Prostate gland (tissue), 2 donors: ENCODE data around the gene TDRD9. TPM values are rescaled to one million over a fixed set of nuclear protein-coding genes. Genes with fewer than 3 reads are reported as not detected.

ENCODE experiments used
- DNase-seq: peaks from one replicate; pipeline ENCODE4 v3.0.0-alpha.2; 2019; ENCODE audit warnings: low spot score
- H3K27ac ChIP-seq, 2 donors: fragments of 200-600 bp; sonication (generic); 2 replicates each; pipeline ENCODE4 v1.5.1; 2017 to 2019
- H3K27me3 ChIP-seq: fragments of 200-600 bp; sonication (generic); replicated peaks from 2 replicates; pipeline ENCODE4 v1.5.1; 2019; ENCODE audit not compliant: insufficient read depth
- H3K36me3 ChIP-seq, 2 donors: fragments of 200-600 bp; sonication (generic); 1 replicate in 1 of 2; 2 replicates in 1 of 2; pipeline versions ENCODE4 v1.5.1 to v1.8.1; 2017 to 2019
- H3K4me1 ChIP-seq: fragments of 200-600 bp; sonication (generic); replicated peaks from 2 replicates; pipeline ENCODE4 v1.5.1; 2019
- H3K4me3 ChIP-seq, 2 donors: fragments of 200-600 bp; sonication (generic); 2 replicates each; pipeline ENCODE4 v1.5.1; 2017 to 2019
- H3K9me3 ChIP-seq: fragments of 200-600 bp; sonication (generic); 2 replicates; pipeline ENCODE4 v1.5.1; 2017
- CTCF ChIP-seq, 4 experiments: fragments of 200-600 bp in 2 of 4; fragments of 450-650 bp in 2 of 4; sonication (generic) in 2 of 4; IDR thresholded peaks; 1 replicate in 3 of 4; 2 replicates in 1 of 4; pipeline ENCODE4 v1.5.1; 2016 to 2019; ENCODE audit warnings: antibody characterized with exemption in 4 of 4, mild to moderate bottlenecking in 2 of 4, moderate library complexity in 2 of 4
- POLR2A ChIP-seq: fragments of 450-650 bp; IDR thresholded peaks from one replicate; pipeline ENCODE4 v1.6.1; 2016; ENCODE audit warnings: antibody characterized with exemption, mild to moderate bottlenecking
- POLR2AphosphoS5 ChIP-seq: sonication (generic); formaldehyde crosslinking; IDR thresholded peaks from one replicate; pipeline ENCODE4 v1.6.1; 2017; ENCODE audit warnings: antibody characterized with exemption
- WGBS: methylation state at CpG from one replicate; pipeline ENCODE4 v1.1.5; 2018; 5-methylcytosine and 5-hydroxymethylcytosine counted together
- intact Hi-C: fragments of 100-400 bp; cut with DNase I; formaldehyde crosslinking; loops from one replicate; pipeline ENCODE4 v1.14.2; 2022
- total RNA-seq, 2 donors: library from RNA; depleted of rRNA; stranded (reverse); fragments of >200 nt; gene quantifications; one replicate each; pipeline ENCODE4 v1.1.0, GENCODE V29; 2016

Gene TDRD9
- total RNA-seq, 2 donors from 2014 or later: 0.64 to 18.2 TPM

DNA sequence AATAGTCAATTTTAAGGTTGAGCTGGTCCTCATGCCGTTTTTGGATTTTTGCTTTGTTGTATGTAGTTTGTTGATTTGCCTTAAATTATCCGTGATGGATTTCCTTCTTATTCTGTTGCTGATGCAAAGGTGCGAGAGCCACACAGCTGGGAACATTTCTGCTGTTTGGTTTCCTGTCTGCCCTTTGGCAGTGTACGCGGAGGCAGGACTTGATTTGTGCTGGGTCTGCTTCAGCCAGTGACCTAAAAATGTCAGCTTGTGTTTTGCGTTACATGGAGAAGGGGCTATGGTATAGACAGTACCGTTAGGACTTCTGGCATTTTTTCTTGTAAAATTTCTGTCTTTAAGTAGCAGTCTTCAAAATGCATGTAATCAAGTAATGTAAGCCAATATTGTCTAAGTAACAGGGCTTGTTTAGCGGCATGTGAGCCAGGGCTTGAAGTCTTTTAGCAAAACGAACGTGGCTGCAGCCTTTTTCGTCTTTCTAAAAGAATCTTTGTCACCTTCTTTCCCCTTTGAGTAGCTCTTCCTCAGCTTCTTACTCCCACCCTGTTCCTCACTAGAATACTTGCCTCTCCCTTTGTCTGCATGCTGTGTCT lies 32.3 kb downstream of the TDRD9 start:
- no peak for TF ChIP-seq POLR2A
- no peak for TF ChIP-seq CTCF (IDR thresholded peaks at IDR 0.05)
- no peak for TF ChIP-seq POLR2AphosphoS5
- Histone ChIP-seq H3K4me3 (no peak overlapping the region), H3K27ac (no peak overlapping the region), H3K36me3 (no peaks in the 10 kb centered on the region), H3K4me1 (peaks cover 4% of the 10 kb centered on the region), H3K27me3 (no peaks in the 10 kb centered on the region), H3K9me3 (no peaks in the 10 kb centered on the region)
- WGBS: 54% methylated on average over 11 of the region's 11 CpGs
- DNase-seq: no peak
- intact Hi-C loops: no loop called here

DNA sequence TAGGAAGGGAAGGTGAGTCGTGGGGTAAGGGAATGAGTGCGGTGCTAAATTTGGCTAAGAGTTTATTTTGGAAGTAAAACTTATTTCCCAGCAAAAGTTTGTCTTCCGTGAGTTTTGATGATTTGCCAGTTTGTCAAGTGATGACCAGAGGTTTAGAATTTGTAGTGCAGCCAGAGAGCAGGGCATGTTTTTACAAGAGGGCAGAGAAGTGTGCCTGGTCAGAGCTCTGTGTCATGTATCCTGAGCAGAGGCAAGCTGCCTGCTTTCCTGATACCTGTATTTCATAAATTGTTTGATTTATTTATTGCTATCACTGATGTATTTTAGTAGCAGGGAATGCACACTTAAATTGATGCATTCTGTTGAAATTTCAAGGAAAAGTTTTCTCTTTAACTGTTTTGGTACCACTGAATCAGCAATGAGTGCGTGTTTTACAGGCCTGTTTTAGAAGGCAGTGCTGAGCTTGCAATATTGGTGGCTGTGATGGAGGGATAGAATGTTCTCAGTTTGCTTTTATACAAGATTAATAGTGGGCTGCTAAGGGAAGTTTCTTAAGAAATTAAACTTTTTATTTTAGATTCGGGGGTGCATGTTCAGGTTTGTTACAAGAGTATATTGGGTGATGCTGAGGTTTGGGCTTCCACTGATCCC lies 33.8 kb downstream of the TDRD9 start:
- Histone ChIP-seq H3K9me3 (no peaks in the 10 kb centered on the region), H3K36me3 (no peaks in the 10 kb centered on the region), H3K27ac (no peak overlapping the region), H3K4me3 (no peak overlapping the region), H3K4me1 (peaks cover 4% of the 10 kb centered on the region), H3K27me3 (no peaks in the 10 kb centered on the region)
- intact Hi-C loops: no loop called here
- TF ChIP-seq POLR2A (no peak), CTCF (IDR thresholded peaks at IDR 0.05) (no peak), POLR2AphosphoS5 (no peak)
- 62% methylated on average over 5 of the region's 5 CpGs for WGBS
- DNase-seq: no peak

GRCh38 chr14:103966631-103967030 lies 38.4 kb downstream of the TDRD9 start:
- DNase-seq: no peak

DNA sequence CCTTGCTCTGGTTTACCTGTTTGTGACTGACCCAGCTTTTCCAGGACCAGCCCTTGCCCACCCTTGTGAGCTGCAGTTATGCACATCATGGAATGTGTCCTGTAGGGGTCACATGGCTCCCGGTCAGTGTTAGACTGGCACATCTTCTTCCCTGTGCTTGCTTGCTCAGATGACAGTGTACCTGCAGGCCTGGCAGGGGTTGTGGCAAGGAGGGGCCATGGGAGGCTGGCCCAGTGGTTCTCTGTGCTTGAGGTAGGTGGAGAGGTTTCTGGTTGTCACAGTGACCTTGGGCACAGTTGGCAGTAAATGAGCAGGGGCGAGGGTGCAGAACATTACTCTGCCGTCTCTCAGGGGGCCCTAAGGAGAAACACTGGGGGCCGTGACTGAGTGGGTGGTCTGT lies 41.7 kb downstream of the TDRD9 start:
- TF ChIP-seq POLR2A (no peak), POLR2AphosphoS5 (no peak), CTCF (IDR thresholded peaks at IDR 0.05) (no peak)
- H3K4me1 ChIP-seq: no peaks in the 10 kb centered on the region
- H3K27me3 ChIP-seq: no peaks in the 10 kb centered on the region
- intact Hi-C loops: no loop called here
- WGBS: 81% methylated on average over 4 of the region's 4 CpGs
- no peak for DNase-seq
- H3K9me3 ChIP-seq: no peaks in the 10 kb centered on the region
- H3K4me3 ChIP-seq: no peak overlapping the region
- H3K27ac ChIP-seq: no peak overlapping the region
- no peaks in the 10 kb centered on the region for H3K36me3 ChIP-seq

More at GRCh38 chr14:103966631-103967030, 38.4 kb downstream of the TDRD9 start:
- H3K27ac ChIP-seq: no peak overlapping the region
- no peaks in the 10 kb centered on the region for H3K27me3 ChIP-seq
- no peak for TF ChIP-seq CTCF (IDR thresholded peaks at IDR 0.05)
- TF ChIP-seq POLR2AphosphoS5: no peak
- no peak overlapping the region for H3K4me3 ChIP-seq
- H3K9me3 ChIP-seq: no peaks in the 10 kb centered on the region
- no peaks in the 10 kb centered on the region for H3K36me3 ChIP-seq
- intact Hi-C loops: no loop called here
- peaks cover 4% of the 10 kb centered on the region for H3K4me1 ChIP-seq

DNA sequence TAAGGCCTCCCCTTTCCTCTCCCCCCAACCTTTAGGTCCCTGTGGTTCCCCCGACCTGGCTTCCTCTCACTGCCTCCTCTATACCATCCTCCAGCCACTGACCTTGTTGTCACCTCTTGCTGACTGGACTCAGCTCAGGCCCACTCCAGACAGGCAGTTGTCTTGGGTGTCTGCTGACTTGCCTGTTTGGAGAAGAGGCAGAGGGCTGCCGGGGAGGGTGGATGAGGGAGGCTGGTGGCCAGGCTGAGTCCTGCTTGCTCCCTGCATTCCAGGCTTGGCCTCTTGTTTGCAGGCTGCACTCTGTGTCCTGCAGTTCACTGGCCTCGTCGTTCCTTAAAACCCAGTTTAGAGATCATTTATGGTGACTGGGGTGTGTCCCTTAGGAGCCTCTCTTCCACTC lies 45.1 kb downstream of the TDRD9 start:
- H3K4me3 ChIP-seq: no peak overlapping the region
- no peaks in the 10 kb centered on the region for H3K36me3 ChIP-seq
- intact Hi-C loops: no loop called here
- H3K9me3 ChIP-seq: no peaks in the 10 kb centered on the region
- DNase-seq: no peak
- 40% methylated on average over 4 of the region's 4 CpGs for WGBS
- H3K4me1 ChIP-seq: no peaks in the 10 kb centered on the region
- no peaks in the 10 kb centered on the region for H3K27me3 ChIP-seq
- H3K27ac ChIP-seq: no peak overlapping the region
- TF ChIP-seq POLR2A: no peak
- TF ChIP-seq CTCF (IDR thresholded peaks at IDR 0.05): no peak
- TF ChIP-seq POLR2AphosphoS5: no peak
